GM20000 (cell line): ENCODE results near the gene ELFN2.
"Not testable (repeated sequence)": the region's sequence is repeated elsewhere in the genome, so short reads cannot be mapped to it uniquely, and the experiment has no call there.

ENCODE experiments used
- DNase-seq: peaks from one replicate; pipeline ENCODE4 v3.0.0; 2012; ENCODE audit warnings: low spot score
- TF ChIP-seq, protein P1 (sequence below): IDR thresholded peaks from 2 replicates; pipeline ENCODE4 v1.5.1; 2012; ENCODE audit warnings: mild to moderate bottlenecking, control low read depth; ENCODE audit errors: extremely low read depth, missing control alignments

ELFN2 gene

DNA sequence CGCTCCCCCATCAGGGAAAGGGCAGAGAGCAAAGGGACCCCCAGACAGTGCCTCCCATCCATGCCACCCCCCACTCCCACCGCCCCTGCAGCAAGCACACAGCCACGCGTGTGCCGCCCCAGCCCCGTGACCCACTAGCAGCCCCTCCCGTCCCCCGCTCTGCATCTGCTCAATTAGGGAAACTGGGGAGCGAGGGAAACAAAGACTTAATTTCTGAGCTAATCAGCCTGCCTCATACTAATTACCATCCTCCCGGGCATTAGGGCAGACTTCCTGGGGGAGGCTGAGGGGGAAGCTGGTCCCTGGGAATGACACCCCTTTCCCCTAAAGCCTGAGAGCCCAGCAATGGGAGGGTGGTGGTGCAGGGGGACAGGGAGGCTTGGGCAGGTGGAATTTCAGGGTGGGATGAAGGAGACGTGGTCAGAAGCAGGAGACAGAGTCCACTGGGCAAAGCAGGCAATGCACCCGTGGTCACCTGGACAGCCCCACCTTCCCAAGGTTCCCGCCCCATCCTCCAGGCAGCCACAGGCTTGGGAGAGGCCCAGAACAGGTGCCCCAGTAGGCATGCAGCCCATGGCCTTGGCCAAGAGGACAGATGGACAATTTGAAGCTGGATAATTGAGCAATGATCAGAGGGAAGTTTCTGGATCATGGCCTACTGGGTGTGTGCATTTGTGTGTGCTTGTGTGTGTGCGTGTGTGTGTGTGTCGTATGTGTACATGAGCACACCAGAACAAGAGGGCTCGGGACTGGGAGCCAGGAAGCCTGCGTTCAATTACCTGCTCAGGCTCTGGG is 20.6 kb downstream of the ELFN2 start:
- TF ChIP-seq, protein P1, sequence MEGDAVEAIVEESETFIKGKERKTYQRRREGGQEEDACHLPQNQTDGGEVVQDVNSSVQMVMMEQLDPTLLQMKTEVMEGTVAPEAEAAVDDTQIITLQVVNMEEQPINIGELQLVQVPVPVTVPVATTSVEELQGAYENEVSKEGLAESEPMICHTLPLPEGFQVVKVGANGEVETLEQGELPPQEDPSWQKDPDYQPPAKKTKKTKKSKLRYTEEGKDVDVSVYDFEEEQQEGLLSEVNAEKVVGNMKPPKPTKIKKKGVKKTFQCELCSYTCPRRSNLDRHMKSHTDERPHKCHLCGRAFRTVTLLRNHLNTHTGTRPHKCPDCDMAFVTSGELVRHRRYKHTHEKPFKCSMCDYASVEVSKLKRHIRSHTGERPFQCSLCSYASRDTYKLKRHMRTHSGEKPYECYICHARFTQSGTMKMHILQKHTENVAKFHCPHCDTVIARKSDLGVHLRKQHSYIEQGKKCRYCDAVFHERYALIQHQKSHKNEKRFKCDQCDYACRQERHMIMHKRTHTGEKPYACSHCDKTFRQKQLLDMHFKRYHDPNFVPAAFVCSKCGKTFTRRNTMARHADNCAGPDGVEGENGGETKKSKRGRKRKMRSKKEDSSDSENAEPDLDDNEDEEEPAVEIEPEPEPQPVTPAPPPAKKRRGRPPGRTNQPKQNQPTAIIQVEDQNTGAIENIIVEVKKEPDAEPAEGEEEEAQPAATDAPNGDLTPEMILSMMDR: no peak
- DNase-seq: no peak

DNA sequence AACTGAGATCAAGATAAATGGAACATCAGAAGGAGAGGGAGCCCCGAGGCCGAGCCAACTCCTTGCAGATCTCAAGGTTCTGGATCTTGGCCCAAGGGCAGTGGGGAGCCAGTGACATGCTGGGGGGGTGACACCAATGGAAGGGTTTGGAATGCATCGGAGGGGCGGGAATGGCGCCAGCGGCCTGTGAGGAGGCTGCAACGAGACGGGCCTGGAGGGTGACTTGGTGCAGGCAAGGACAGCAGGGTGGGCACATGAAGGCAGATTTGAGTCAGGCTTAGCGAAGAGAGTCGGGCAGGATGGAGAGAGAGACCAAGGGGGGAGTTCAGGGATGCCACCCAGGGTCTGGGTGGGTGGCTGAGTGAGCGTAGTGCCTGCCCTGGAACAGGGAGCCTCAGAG is 23.2 kb downstream of the ELFN2 start:
- TF ChIP-seq, protein P1: no peak
- no peak for DNase-seq

DNA sequence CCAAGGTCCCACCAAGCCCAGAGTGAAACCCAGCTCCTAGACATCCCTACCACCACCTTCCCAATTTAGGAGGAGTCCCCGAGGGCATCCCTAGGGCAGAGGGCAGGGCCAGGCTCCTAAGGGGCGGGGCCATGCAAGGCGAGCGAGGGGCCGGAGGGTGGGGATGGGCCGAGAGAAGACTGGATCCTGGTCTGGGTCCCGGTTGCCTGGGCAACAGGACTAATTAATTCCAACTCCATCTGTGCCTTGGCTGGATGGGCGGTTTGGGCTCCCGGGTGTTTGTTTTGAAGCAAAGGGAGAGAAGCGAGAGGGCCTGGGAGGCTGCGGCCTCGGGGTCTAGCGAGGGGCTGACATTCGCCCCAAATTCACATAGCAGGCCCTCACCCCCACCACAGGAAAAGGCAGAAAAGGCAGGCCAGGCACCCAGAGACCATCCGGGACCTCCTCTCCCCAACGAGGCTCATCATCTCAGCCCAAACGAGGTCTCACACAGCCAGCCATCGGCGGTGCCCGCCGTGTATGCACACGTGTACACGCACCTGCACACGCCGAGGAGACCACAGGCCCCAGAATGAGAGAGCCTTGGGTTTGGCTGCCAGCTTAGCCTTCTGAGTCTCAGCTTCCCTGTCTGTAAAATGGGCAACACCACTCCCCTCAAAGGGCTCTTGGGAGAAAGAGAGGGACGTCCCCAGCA is 23.9 kb downstream of the ELFN2 start:
- TF ChIP-seq, protein P1: no peak
- DNase-seq: no peak

- DNase-seq: no peak
- TF ChIP-seq, protein P1: no peak
Observed at GRCh38 chr22:37402184-37402506, 25.1 kb downstream of the ELFN2 start.

DNA sequence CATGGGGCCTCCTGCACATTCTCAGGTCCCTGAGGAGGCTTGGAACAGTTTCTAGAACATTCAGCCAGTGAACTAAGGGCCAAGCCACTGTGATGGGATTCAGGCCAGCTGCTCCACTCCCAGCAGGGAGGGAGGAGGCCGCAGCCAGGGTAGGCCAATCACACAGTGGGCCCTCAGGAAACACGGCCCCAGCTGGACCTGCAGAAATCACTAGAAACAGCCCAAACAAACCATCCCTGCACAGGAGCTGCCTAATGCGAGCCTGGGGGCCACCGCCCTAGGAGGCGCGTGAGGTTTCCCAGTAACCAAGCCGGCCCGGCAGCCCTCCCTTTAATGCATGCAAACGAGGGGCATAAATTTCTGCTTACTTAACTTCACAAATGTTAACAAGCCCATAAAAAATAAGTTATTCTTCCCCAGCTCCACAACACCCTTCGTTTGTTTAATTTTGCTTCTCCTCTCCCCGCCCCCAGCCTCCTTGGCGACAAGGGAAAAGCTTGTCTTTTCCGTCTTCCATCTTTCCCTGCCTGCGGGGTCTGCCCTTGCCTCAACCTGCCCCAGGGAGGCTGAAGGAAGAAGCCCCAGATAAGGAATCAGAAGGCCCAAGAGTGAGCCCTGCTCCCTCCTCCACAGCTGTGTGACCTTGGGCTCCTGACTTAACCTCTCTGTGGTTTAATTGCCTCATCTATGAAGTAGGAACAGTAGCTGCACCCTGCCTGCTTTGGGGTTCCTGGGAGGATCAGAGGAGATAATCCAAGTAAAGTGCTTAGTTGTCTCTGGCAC is 25.7 kb downstream of the ELFN2 start:
- DNase-seq: no peak
- TF ChIP-seq, protein P1: no peak

- no peak for DNase-seq
- TF ChIP-seq, protein P1: no peak
Observed at GRCh38 chr22:37400719-37401118, 26.6 kb downstream of the ELFN2 start.

DNA sequence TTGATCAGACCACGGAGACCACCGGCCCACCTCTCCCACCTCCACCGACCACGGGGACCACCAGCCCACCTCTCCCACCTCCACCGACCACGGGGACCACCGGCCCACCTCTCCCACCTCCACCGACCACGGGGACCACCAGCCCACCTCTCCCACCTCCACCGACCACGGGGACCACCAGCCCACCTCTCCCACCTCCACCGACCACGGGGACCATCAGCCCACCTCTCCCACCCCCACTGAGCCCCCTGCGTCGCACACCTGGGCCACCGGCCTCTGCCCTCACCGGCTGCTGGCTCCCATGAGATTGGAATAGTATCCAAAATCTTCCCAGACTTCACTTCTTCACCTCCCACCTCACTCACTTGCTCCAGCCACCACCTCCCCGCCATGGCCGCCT is 27.8 kb downstream of the ELFN2 start:
- not testable (repeated sequence) for DNase-seq
